HCEC 1CT (cell line): Measurements from ENCODE around the gene MAPK8IP3.

Source experiments
- DNase-seq: peaks from one replicate; pipeline ENCODE4 v3.0.0-alpha.2; 2017

The MAPK8IP3 gene

GRCh38 chr16:1705688-1706385 lies at the start of gene MAPK8IP3:
MAPK8IP3 (plus strand) TSS chr16:1706195; CDS start chr16:1706340, 145 bp downstream.
- peak; percentile 80 for DNase-seq

GRCh38 chr16:1656808-1657617 lies 49.0 kb upstream of the MAPK8IP3 start:
- no peak for DNase-seq

- DNase-seq, result no peak
These were observed 48.2 kb upstream of the MAPK8IP3 start for GRCh38 chr16:1657841-1658240.

- no peak for DNase-seq
These were observed 47.0 kb upstream of the MAPK8IP3 start for GRCh38 chr16:1659031-1659430.

GRCh38 chr16:1661826-1662225 lies 44.2 kb upstream of the MAPK8IP3 start:
- DNase-seq, result no peak

GRCh38 chr16:1662543-1662942 lies 43.5 kb upstream of the MAPK8IP3 start:
- no peak for DNase-seq

GRCh38 chr16:1665829-1666228 lies 40.2 kb upstream of the MAPK8IP3 start:
- no peak for DNase-seq

GRCh38 chr16:1666316-1666715 lies 39.7 kb upstream of the MAPK8IP3 start:
- DNase-seq, result no peak

GRCh38 chr16:1667271-1667670 lies 38.7 kb upstream of the MAPK8IP3 start:
- no peak for DNase-seq

GRCh38 chr16:1667916-1668315 lies 38.1 kb upstream of the MAPK8IP3 start:
- DNase-seq, result no peak

- DNase-seq, result no peak
These were observed 37.2 kb upstream of the MAPK8IP3 start for GRCh38 chr16:1668612-1669319.

- no peak for DNase-seq
These were observed 36.3 kb upstream of the MAPK8IP3 start for GRCh38 chr16:1669698-1670097.

GRCh38 chr16:1670371-1670770 lies 35.6 kb upstream of the MAPK8IP3 start:
- DNase-seq, result no peak

GRCh38 chr16:1670866-1671265 lies 35.1 kb upstream of the MAPK8IP3 start:
- DNase-seq, result no peak

- DNase-seq, result no peak
These were observed 32.4 kb upstream of the MAPK8IP3 start for GRCh38 chr16:1673424-1674151.

GRCh38 chr16:1674306-1674705 lies 31.7 kb upstream of the MAPK8IP3 start:
- no peak for DNase-seq

GRCh38 chr16:1674751-1675664 lies 31.0 kb upstream of the MAPK8IP3 start:
- peak; percentile 58 for DNase-seq

GRCh38 chr16:1676661-1677060 lies 29.3 kb upstream of the MAPK8IP3 start:
- DNase-seq, result no peak

- no peak for DNase-seq
These were observed 28.7 kb upstream of the MAPK8IP3 start for GRCh38 chr16:1677339-1677738.

- peak; percentile 95 for DNase-seq
These were observed 28.0 kb upstream of the MAPK8IP3 start, which contains the start of gene JPT2 for GRCh38 chr16:1677942-1678499. JPT2 (plus strand) TSS chr16:1678279; CDS start chr16:1678313, 34 bp downstream.

GRCh38 chr16:1678500-1679098 lies 27.4 kb upstream of the MAPK8IP3 start:
- DNase-seq, result peak; percentile 35
